GM19372 (cell line): ENCODE data around the gene ASIC2.

Experiments
- ATAC-seq: cut with Tn5 transposase; IDR thresholded peaks from one replicate; pipeline ENCODE4 v1.9.1; 2021; ENCODE audit warnings: mild to moderate bottlenecking, low read depth, moderate library complexity; ENCODE audit not compliant: unreplicated experiment

The ASIC2 gene

DNA sequence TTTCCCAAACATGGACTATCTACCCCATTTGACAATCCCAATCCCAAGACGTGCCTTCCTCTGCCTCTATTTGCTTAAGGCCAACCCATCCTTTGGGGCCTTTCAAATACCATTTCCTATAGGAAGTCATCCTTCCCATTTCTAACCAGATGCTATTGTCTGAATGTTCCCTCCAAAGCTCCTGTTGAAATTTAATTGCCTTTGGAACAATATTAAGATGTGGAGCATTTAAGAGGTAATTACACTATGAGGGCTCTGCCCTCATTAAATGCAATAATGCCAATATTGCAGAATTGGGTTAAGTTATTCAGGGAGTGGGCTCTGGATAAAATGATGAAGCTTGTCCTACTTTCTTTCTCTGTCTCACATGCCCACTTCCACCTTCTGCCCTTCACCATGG lies 125.4 kb downstream of the ASIC2 start:
- no peak for ATAC-seq

DNA sequence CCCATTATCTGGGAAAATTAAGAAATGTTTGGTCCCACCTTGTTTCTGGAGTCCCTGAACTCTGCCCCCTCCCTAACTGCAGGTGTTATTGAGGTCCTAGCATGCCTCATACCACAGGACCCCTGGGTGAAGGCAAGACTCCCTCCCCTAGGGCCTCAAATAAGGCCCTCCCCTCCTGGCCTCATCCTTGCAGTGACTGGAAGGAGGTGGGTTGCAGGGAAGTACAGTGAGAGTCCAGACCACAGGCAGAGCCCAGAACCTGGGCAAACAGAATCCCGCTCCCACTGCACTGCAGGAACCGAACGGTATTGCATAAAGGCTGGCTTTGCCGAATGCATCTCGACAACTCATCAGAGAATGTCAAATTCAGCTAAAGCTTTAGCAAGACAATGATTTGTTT lies 126.6 kb downstream of the ASIC2 start:
- no peak for ATAC-seq

DNA sequence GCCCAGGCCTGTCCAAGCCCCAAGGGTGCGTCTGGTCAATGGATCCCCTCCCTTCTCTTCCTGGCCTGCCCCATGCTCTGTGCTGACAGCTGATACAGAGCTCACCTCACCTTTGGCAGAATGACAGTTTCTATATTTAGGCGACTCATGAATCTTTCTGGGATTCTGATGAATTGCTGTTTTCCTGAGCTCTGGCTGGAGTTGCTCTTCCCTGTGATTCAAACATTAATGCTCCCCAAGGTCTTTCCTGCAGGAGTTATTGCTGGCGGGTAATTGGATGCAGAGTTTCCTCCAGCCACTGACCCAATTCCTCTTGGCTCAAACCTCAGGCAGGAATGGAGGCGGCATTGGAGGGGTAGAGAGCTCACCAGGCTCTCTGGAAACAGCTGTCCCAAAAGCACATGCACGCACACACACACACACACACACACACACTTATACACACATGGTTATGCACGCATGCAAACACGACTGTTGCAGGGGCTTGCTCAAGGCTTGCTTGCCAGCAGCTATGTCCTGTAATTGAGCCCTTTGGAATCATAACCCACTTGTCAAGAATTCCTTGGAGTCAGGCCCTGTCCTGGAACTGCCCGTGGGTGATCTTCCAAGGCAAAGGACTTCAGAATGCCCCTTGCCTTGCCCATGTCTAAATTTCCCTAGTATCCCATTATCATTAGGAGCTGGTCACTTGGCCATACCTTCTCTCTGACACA lies 128.8 kb downstream of the ASIC2 start:
- no peak for ATAC-seq

DNA sequence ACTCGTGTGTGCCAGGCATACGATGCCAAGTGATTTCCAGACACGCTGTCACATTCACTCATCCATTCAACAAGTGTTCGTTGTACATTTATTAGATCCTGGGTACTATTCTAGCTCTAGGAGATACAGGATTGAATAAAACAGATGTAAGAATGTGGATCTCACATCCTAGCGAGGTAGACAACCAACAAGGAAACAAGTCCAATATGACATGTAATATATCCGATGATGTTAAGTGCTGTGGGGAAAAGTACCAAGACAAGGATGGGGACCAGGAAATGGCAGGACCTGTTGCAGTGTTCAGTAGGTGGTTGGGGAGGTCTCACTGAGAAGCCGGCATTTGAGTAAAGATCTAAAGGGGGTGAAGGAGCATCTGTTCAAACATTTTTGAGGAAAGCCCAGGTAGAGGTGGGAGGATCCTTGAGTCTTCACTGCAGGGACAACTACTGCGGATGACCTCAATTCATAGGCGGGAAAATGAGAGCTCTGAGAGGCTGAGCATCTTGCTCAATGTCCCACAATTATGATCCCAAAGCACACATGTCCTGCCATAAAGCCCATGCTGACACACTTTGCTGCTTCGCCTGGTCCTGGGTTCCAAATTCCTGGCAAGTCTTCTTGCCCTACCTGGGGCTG lies 129.4 kb downstream of the ASIC2 start:
- no peak for ATAC-seq

DNA sequence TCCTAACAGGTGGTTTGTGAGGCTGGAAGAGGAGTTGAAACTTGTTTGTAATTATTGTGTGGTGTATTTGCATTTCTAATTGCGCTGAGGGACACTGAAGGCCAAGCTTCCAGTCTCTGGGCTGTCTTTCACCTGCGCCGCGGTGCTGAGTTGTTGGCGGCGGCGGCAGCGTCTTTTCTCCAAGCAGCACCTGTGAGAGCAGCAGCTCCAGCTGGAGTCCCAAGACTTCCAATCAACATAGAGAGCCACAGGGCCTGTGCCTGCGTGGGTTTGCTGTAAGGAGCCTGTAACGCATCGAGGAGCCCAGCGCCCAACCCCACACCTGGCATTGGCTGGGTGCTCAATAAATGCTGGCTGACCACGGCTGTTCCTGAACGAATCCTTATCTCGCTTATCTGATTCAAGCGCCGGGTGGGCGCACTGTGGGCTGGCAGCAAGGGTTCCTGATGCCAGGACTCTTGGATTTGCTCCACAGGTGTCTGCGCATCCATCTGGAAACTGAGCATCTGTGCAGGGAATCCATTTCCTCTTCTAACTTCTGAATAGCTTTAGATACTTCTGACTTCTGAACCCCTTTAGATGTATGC lies 138.1 kb downstream of the ASIC2 start:
- ATAC-seq, result no peak

DNA sequence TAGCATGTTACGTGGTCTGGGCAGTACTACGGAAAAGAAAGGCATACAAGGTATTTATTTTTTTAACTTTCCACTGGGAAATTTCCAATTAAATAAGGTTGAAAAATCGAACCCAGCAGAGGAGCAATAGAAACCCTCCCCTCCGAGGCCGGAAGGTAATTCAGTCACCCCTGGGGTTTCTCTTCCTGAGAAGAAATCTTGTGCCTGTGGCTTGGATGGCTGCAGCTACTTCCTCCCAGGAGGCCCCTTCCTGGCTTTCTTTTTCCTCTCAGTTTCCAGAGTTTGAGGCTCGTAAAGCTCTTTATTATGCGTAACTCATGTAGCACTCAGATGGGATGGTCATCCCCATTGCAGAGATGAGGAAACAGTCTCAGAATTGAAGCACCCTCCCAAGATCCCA lies 140.3 kb downstream of the ASIC2 start:
- no peak for ATAC-seq

DNA sequence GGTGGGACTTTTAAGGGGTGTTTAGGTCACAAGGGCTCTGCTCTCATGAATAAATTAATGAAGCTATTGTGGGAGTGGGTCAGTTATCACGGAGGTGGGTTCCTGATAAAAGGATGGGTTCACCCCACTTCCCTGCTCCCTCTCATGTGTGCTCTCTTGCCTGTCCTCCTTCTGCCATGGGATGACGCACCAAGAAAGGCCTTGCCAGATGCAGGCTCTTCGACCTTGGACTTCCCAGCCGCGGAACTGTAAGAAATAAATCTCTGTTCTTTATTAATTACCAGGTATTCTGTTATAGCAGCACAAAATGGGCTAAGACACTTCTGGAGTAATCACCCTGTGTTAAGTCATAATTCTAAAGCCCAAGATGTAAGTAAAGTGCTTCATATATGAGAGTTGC lies 141.5 kb downstream of the ASIC2 start:
- ATAC-seq, result no peak

DNA sequence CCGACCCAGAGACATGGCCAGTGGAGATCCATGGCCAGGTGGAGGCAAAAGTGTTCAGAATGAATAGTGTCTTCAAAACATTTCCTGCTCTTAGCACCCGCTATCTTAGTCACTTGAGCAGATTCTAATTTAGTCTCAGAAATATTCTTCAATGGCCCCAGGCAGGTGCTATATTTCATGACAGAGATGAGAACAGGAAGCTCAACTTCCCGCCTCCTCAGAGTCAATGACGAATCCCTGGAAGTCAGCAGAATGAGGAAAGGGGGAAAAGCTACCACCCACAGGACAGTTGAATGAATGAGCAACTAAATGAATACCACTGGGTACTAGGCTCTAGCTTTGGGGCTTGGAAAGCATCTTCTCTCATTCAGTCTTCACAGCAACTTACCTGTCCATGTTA lies 147.2 kb downstream of the ASIC2 start:
- ATAC-seq, result no peak

DNA sequence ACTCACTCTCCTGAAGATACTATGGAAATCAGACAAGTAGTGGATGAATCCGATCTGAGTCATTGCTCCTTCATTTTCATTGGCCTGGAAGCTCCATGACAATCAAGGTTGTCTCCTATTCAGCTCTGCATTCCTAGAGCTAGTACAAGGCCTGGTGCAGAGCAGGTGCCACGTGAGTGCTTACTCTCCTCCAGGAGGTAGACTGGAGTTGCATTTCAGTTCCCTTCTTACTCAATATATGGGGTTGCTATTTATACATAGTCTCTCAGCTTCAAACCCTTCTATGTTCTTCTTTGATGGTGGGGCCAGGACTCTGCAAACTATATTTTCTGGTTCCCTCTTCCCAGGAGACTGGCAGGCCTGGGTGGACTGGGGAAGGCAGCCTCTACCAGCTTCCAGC lies 148.3 kb downstream of the ASIC2 start:
- ATAC-seq, result no peak

DNA sequence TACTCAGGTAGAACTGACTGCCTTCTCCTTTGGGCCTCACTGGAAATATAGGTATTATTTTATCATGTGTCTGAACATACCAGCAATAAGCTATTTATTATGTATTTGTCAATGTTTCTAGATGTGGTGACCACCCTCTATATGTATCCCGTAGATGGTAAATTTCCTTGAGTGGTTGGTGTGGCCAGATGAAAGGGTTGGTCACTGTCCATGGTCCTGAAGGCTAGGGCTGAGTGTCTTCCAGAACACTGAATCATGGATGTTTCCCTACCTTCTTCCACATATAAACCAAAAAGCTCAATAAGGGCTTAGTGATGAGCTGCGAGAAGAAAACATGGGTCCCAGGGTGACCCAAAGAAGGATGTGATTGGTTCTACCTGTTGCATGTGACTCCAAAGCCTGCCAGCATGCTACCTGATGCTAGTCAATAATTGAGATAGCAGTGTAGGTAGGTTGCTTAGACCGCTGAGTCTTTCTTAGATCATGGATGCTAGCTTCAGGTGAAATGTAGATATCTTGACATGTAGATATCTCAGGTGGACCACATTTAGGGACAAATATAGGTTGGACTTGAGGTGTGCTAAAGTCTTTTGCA lies 150.3 kb downstream of the ASIC2 start:
- no peak for ATAC-seq

DNA sequence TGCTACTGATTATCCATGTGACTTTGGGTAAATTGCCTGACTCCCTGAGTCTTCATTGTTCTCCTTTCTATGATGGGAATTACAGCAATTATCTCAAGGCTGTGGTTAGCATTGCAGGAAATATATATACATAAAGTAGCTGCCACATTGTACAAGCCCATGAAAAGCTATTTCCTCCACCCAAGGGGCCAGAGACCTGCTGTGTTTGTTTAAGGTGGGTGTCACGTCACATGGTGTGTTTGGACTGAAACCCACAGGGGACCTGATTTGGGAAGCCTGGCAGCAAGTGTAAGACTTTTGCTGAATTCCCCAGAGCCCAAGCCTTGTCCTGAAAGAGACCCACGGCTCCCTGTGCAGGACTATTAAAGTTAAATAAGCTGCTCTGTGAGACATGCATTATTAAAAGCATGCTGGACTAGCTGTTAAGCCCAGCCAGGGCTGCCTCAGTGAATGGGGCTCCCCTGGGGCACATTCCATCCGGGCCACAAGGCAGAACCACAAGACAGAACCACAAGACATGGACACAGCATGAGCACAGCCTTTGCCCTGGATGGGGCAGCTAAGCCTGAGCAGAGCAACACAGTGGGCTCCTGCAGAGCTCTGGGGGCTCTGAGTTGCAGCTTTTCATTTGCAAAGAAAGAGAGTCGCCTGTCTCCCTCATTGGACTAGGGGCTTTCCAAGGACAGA lies 152.5 kb downstream of the ASIC2 start:
- ATAC-seq, result no peak

DNA sequence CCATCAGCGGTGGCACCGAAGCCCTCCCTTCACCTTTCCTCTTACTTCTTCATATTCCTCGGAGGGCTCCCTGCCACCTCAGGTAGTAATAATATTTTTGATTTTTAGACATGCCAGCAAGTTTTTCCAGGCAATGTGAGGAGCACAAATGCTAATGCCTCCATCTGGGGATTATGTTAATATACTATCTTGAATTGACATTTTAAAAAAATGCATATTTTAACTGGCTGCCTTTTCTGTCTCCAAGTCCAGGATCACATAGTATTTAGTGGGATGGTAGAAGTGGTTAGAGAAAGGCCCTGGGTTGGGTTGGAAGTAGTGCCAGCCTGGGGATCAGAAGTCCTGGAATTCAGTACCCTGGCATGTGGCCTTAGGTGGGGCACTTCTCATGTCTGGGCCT lies 154.5 kb downstream of the ASIC2 start:
- no peak for ATAC-seq

DNA sequence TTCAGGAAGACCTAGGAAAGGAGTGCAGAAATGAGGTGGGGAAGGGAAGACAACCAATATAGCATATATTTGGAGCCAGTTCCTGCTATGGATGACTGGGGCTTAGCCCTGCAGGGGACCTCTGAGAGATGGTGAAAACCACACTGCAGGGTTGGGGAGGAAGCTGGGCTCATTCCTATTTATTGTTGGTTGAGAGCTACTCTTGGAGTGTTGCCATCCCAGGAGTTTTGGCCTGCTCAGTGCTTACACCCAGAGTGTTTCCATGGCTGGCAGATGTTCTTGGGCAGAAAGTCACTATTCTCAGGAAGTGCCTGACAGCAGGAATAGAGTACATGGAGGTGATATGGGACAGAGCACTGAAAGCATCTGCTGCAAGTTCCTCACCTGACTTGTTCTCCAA lies 155.7 kb downstream of the ASIC2 start:
- ATAC-seq, result no peak

DNA sequence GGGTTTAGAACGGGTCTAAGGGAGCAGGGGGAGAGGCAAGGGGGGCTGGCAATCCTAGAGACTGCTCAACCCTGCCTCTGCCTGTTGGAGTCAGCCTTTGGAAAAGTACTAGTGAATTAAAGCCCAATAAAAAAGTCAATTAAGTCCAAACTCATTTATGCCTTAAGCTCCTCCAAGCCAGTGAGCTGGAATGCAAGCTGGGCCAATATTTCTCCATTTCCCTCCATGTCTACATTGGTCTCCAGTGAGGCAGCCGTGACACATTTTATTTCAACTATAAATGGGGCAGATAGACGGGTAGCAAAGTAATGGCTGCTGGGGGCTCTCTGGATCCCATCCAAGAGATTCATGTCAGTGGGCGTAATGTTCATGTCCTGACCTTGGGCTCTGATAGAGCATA lies 157.4 kb downstream of the ASIC2 start:
- ATAC-seq, result no peak

DNA sequence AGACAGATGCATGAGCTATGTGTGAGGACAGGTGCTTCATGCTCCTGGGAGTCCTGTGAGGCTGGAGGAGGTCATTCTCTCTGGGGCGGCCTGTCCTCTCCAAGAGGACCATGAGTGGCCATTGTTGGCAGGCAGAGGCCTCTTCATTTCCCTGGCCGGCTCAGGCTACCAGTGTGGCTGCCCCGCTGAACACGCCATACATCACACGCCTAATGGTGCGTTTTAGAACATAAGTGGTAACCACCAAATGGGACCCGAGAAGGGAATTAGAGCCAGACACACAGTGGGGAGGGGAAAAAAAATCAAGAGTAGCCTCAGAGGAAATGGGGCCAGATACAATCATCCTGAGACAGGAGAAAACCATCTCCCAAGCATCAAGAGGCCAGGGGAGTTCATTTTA lies 161.5 kb downstream of the ASIC2 start:
- no peak for ATAC-seq

DNA sequence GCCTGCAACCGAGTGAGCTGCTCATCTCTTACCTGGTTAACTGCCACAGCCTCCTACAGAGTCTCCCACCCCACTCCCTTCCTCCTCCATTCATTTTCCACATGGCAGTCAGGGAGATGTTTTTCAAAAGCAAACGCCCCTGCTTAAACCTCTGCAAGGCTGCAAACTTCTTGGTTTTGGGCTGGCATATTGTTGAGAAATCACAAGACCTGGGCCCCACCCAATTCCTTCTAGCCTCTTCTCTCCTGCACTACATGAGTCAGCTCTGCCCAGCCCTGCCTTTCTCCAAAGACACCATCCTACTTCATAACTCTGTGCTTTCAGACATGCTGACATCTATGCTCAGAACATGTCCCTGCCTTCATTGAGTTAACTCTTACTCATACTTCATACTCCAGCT lies 165.4 kb downstream of the ASIC2 start:
- no peak for ATAC-seq

DNA sequence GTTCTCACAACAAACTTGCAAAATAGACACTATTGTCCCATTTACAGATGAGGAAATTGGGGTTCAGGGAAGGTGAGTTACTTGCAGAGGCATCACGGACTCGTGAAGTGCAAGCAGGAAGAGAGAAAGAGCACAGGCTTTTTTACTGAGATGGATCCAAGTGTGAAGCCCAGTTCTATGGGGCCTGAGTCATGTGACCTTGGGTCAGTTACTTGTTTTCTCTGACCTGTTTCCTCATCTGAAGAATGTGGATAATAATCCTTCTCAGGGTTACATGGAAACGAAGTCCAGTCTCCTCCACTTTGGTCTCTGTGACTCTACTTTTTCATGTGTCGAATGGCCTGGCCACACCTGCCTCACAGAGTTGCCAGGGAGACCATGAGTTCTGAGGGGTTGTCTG lies 167.0 kb downstream of the ASIC2 start:
- ATAC-seq, result no peak

DNA sequence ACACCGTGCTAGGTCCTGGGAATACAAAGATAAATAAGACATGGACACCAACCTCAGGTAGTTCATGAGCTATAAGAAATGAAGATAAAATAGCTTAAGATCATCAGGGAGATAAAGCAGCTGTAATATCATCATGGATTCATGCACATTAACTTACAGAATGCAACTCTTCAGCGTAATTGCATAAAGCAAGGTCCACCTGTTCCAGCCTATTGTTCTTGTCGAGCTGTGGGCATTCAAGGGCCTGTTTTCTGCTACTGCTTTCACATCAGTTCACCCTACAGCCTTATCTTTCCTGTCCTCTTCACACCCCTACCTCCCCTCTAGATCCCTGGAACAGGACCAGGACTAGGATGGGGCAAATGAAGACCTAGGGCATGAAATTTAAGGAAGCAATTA lies 167.5 kb downstream of the ASIC2 start:
- no peak for ATAC-seq

DNA sequence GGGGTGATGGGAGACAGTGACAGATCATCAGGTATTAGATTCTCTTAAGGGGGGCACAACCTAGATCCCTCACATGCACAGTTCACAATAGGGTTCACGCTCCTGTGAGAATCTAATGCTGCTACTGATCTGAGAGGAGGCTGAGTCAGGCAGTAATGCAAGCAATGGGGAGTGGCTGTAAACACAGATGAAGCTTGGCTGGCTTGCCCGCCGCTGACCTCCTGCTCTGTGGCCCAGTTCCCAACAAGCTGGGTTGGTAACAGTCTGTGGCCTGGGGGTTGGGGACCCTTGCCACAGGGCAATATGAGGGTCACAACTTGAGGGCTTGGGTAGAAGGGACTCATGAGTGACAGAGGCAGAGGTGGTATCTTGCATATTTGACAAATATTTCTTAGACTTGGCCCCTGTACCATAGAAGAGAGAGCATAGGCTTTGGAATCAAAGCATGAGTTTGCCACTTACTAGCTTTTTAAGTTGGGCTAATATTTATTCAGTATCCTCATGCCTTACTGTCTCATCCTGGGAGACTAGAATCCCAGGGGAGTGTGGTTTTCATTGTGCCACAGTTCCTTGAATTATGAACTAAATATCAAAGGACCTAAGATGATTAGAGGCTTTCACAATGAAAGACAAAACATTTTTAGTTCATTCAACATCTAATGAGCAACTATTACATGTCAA lies 168.1 kb downstream of the ASIC2 start:
- no peak for ATAC-seq

DNA sequence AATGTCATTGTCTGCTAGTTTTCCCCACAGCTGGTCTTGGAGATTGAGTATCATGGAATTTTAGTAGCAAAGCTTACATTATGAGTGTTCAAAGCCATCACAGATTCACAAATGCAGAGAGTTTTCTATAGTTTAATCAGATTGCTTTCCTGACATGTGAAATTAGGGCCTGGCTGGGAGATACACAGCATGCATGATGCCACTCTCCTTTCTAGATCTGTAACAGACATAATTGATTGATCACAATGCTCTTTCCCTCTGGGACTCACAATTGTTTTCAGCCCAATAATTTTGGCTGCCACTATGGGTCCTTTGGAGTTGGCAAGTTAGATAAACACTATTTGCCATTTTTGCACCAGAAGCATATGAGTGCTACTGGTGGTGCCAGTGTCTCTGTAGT lies 168.9 kb downstream of the ASIC2 start:
- ATAC-seq, result no peak

DNA sequence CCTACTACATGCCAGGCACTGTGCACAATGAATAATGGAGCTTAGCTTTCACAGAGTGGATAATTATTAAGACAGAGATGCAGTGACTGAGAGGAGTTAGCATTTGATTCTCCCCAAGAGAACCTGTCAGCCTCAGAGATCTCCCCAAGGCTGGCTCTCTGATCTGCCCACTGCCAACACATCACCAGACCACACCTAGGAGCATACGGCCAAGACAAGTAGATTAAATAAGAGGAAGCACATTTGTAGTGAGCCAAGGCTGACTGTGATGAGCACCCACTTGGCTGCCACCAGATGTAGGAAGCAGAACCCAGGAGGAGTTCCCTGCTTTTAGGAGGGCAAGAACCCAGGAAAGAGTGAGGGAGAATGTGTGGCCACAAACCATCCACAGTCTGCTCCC lies 171.3 kb downstream of the ASIC2 start:
- no peak for ATAC-seq
